GM21367 (cell line): ENCODE results near the gene DNAH3.
"Not testable (repeated sequence)": the region's sequence is repeated elsewhere in the genome, so short reads cannot be mapped to it uniquely, and the experiment has no call there.

Experiments
- ATAC-seq: cut with Tn5 transposase; IDR thresholded peaks from one replicate; pipeline ENCODE4 v1.9.1; 2021; ENCODE audit not compliant: unreplicated experiment

DNAH3 gene

GRCh38 chr16:20948444-20948843 lies 202.2 kb downstream of the DNAH3 start:
- no peak for ATAC-seq

DNA sequence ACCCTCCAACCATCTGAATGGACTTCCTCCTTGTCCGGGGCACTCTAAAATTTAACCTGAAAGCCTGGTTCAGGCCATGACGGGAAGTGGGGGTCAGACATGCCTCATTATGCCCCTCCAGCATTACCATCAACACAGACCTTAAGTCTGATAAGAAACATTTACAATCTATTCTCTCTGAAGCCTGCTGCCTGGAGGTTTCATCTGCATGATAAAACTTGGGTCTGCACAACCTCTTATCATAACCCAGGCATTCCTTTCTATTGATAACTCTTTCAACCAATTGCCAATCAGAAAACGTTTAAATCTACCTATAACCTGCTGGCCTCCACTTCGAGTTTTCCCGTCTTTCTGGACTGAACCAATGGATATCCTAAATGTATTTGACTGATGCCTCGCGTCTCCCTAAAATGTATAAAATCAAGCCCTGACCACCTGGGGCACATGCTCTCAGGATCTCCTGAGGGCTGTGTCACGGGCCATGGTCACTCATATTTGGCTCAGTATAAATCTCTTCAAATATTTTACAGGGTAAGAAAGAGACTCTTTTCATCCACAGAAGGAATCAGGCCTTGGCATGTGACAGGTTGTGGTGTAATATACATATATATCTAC lies 204.5 kb downstream of the DNAH3 start:
- no peak for ATAC-seq

DNA sequence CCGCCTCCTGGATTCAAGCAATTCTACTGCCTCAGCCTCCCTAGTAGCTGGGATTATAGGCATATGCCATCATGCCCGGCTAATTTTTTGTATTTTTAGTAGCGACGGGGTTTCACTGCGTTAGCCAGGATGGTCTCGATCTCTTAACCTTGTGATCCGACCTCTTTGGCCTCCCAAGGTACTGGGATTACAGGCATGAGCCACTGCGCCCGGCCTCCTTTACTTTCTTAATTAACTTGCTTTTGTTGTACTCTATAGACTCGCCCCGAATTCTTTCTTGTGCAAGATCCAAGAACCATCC lies 205.1 kb downstream of the DNAH3 start:
- not testable (repeated sequence) for ATAC-seq

DNA sequence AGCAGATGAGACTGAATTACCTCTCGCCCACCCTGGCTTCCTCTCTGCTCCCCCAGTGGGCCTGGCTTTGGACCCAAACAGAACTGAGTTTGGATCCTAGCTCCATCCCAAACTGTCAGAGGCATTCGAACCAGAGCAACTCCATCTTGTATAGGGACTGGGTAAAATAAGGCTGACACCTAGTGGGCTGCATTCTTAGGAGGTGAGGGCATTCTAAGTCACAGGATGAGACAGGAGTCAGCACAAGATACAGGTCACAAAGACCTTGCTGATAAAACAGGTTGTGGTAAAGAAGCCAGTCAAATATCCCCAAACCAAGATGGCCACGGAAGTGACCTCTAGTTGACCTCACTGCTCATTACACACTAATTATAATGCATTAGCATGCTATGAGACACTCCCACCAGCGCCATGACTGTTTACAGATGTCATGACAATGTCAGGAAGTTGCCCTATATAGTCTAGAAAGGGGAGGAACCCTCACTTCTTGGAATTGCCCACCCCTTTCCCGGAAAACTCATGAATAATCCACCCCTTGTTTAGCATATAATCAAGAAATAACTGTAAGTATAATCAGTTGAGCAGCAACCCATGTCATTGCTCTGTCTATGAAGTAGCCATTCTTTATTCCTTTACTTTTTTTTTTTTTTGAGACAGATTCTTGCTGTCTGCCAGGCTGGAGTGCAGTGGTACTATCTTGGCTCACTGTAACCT lies 205.6 kb downstream of the DNAH3 start:
- no peak for ATAC-seq

- ATAC-seq: no peak
Observed at GRCh38 chr16:20942256-20942655, 208.4 kb downstream of the DNAH3 start.

DNA sequence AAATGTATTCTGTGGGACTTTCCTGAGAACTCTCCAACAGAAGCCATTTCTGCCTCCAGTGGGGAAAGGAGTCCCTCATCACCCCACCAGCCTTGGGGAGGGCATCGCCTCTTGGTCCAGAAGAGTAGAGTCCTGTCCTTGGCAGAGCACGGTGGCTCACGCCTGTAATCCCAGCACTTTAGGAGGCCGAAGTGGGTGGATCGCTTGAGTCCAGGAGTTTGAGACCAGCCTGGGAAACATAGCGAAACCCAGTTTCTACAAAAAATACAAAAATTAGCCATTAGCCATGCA lies 209.1 kb downstream of the DNAH3 start:
- ATAC-seq: no peak

DNA sequence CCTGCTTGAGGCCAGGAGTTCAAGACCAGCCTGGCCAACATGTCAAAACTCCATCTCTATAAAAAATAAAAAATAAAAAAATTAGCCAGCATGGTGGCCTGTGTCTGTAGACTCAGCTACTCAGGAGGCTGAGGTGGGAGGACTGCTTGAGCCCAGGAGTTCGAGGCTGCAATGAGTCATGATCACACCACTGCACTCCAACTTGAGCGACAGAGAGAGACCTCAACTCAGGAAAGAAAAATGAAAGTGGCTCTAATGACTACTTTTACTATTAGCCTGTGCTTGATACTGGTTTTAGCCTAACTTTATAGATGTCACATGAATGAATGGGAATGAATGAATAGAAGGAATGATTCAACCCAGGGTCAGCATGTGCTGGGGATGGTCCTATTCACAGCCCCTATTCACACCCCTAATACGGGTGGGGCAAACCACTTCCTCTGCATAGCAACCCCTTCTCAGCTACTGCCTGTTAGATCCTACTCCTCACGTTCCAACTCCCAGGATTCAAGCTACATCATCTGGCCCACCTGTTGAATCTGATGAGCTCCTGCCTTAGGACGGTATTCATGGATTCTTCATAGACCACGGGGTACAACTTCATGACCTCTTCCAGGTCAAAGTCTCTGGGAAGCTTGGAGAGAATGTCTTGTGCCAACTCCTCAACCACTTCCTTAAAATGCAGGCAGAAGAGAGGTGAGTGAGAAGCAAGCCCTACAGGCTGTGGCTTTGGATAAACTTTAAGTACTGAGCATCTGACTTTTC lies 209.6 kb downstream of the DNAH3 start:
- ATAC-seq: no peak

DNA sequence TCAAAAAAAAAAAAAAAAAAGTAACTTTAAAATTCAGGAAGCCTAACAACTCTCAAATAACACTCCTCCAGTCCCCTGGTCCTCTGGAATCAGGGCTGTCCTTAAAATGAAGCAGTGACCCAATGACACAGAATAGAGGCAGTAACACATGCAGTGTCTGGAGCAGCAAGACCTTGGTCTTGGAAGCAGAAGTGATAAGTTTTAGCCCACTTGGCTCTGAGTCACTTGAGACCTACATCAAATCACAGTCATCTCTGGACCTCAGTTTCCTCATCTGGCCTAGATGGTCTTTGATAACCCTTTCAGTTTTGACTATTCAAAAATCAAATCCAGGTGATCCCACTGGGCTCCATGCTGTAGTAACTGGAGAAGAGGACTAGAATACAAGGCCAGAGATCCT lies 211.0 kb downstream of the DNAH3 start:
- ATAC-seq: no peak

DNA sequence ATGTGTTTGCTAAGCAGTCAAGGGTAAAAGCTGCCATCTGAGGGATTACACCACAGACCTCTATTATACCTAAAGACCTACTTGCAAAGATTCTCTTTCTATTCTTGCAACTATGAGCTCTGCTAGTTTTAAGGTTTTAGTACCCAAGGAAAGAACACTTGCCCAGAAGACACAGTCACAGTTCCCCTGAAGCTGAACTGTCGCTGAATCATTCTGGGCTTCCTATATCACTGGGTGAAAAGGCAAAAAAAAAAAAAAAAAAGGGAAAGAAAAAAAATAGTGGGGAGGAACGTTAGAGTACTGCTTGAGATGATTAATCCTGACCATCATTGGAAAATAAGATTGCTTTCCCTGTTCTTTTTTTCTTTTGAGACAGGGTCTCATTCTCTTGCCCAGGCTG lies 212.2 kb downstream of the DNAH3 start:
- ATAC-seq: no peak

DNA sequence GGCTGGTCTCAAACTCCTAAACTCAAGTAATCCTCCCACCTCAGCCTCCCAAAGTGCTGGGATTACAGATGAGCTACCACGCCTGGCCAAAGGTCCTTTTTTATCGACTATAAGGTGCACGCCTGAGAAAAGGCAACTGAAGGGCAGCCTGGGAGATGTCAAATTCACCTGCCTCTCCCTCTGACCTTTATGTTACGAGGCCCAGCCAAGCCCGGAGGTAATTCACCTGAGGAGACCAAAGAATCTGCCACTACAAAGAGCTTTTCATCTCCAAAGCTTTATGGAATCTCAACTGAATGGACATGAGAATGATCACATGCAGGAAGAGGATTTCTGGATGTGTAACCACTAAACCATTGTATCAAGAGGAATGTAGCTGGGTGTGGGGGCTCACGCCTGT lies 212.9 kb downstream of the DNAH3 start:
- no peak for ATAC-seq

GRCh38 chr16:20933589-20933988 lies 217.1 kb downstream of the DNAH3 start:
- ATAC-seq: no peak

GRCh38 chr16:20931066-20931600 lies 219.5 kb downstream of the DNAH3 start:
- ATAC-seq: no peak

GRCh38 chr16:20930365-20930690 lies 220.3 kb downstream of the DNAH3 start:
- no peak for ATAC-seq

- ATAC-seq: not testable (repeated sequence)
Observed at GRCh38 chr16:20929676-20930364, 220.8 kb downstream of the DNAH3 start.

GRCh38 chr16:20928774-20929411 lies 221.8 kb downstream of the DNAH3 start:
- ATAC-seq: no peak

DNA sequence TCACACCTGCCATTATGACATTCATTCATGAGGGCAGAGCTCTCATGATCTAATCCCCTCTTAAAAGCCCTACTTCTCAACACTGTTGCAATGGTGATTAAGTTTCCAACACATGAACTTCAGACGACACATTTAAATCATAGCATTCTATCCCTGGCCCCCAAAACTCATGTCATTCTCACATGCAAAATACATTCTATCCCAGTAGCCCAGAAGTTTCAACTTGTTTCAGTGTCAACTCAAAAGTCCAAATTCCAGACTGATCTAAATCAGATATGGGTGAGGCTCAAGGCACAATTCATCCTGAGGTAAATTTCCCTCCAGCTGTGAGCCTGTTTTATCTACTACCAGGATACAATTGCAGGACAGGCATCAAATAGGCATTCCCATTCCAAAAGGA lies 224.9 kb downstream of the DNAH3 start:
- no peak for ATAC-seq

GRCh38 chr16:20923876-20924275 lies 226.8 kb downstream of the DNAH3 start:
- ATAC-seq: no peak

DNA sequence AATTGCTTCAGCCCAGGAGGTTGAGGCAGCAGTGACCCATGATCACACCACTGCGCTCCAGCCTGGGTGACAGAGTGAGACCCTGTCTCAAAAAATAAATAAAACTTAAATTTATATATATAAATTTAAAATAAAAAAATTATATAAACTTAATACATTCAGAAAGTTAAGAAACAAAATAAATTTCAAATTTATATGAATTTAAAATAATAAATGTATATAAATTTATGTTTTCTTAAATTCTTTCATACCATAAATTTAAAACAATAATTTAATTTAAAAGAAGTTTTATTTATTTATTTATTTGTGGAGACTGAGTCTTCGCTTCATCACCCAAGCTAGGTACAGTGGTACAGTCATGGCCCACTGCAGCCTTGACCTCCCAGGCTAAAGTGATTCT lies 229.8 kb downstream of the DNAH3 start:
- ATAC-seq: no peak

DNA sequence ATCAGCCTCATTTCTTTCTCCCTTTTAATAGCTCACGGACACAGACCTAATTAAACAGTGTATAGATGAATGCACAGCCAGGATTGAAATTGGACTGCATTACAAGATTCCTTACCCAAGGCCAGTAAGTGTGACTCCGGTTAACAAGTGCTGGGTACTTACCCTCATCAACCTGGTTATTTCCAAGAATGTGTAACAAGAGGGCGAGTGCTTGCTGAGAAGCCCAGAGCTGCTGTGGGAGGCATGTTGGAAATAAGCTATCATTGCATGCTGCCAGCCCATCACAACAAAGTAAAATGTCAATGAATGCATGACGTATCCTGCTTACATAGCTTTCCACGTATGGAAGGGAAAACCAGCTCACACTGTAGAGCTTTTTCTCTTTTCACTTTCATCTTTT lies 230.6 kb downstream of the DNAH3 start:
- ATAC-seq: no peak

GRCh38 chr16:20918486-20919239 lies 232.0 kb downstream of the DNAH3 start:
- ATAC-seq: no peak

GRCh38 chr16:20916942-20917341 lies 233.7 kb downstream of the DNAH3 start:
- no peak for ATAC-seq
